Activated T-helper 1 cell treated with anti-CD3 and anti-CD28 coated beads, Interleukin-12 subunit alpha, Interleukin-12 subunit beta, Interleukin-2, Interleukin-4 antibody, amounts not matched to agents 30 ng/mL and 10 ng/mL and 1 ng/mL, durations not matched to agents 14 hours and 24 hours and 36 hours (primary cell): ENCODE results near the gene NCAPD3. TPM values are rescaled to one million over a fixed set of nuclear protein-coding genes. Genes with fewer than 3 reads are reported as not detected.
"Not testable (repeated sequence)": the region's sequence is repeated elsewhere in the genome, so short reads cannot be mapped to it uniquely, and the experiment has no call there.

Experiments
- DNase-seq: peaks from one replicate; pipeline ENCODE4 v3.0.0; 2021; ENCODE audit warnings: low spot score
- H3K27ac Mint-ChIP-seq: one replicate; pipeline ENCODE4 v1.8.0; 2021; ENCODE audit warnings: mild to moderate bottlenecking, mixed read lengths
- H3K27me3 Mint-ChIP-seq: one replicate; pipeline ENCODE4 v1.8.0; 2022; ENCODE audit warnings: mild to moderate bottlenecking, moderate library complexity, mixed read lengths; ENCODE audit not compliant: insufficient read depth
- H3K36me3 Mint-ChIP-seq: one replicate; pipeline ENCODE4 v1.8.0; 2021; ENCODE audit warnings: low read depth, mixed read lengths
- H3K4me1 Mint-ChIP-seq: one replicate; pipeline ENCODE4 v1.8.0; 2021; ENCODE audit warnings: low read depth, mixed read lengths
- H3K4me3 Mint-ChIP-seq: one replicate; pipeline ENCODE4 v1.8.0; 2021; ENCODE audit warnings: mild to moderate bottlenecking, moderate library complexity, mixed read lengths
- H3K9me3 Mint-ChIP-seq: one replicate; pipeline ENCODE4 v1.8.0; 2021; ENCODE audit warnings: mixed read lengths
- intact Hi-C: fragments of 100-400 bp; cut with micrococcal nuclease; formaldehyde crosslinking; loops from one replicate; pipeline ENCODE4 v1.15.1; 2024
- total RNA-seq: library from RNA; stranded (reverse); gene quantifications from 2 replicates; pipeline ENCODE4 v1.2.3, GENCODE V29; 2022

The NCAPD3 gene
- total RNA-seq, 1 donor from 2014 or later: 103 TPM

- no peak for DNase-seq
- Mint-ChIP-seq H3K36me3 (peaks cover 25% of the 10 kb centered on the region), H3K4me1 (peaks cover 4% of the 10 kb centered on the region), H3K4me3 (no peak overlapping the region), H3K27me3 (no peaks in the 10 kb centered on the region), H3K9me3 (no peaks in the 10 kb centered on the region), H3K27ac (no peak overlapping the region)
- intact Hi-C loops: no loop called here
Measured at GRCh38 chr11:134260983-134261382, 37.2 kb upstream of the NCAPD3 start.

- no peak overlapping the region for H3K27ac Mint-ChIP-seq
- no peaks in the 10 kb centered on the region for H3K27me3 Mint-ChIP-seq
- DNase-seq: no peak
- peaks cover 9% of the 10 kb centered on the region for H3K4me1 Mint-ChIP-seq
- H3K36me3 Mint-ChIP-seq: peaks cover 25% of the 10 kb centered on the region
- intact Hi-C loops: no loop called here
- H3K4me3 Mint-ChIP-seq: no peak overlapping the region
- H3K9me3 Mint-ChIP-seq: no peaks in the 10 kb centered on the region
Measured at GRCh38 chr11:134260503-134260902, 36.7 kb upstream of the NCAPD3 start.

DNA sequence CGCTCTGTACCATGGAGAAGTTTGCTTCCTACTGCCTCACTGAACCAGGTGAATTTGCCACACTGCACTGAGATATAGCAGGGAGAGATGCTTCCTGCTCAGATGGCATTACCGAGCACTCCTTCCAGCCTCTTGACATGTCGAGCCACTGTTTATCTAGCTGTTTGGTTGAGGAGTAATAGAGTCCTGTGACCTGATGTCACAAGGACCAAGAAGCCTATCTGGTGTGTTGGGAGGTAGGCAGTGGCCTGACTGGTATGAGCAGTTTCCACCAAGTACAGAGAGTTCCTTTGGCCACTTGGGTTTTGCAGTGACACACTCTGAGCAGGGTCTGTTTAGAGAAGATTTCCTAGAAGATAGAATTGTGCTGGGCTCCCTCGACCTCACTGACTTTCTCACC lies 34.8 kb upstream of the NCAPD3 start:
- Mint-ChIP-seq H3K4me3 (no peak overlapping the region), H3K27ac (no peak overlapping the region), H3K36me3 (peaks cover 18% of the 10 kb centered on the region), H3K9me3 (no peaks in the 10 kb centered on the region), H3K27me3 (no peaks in the 10 kb centered on the region), H3K4me1 (peaks cover 23% of the 10 kb centered on the region)
- intact Hi-C loops: no loop called here
- no peak for DNase-seq

DNA sequence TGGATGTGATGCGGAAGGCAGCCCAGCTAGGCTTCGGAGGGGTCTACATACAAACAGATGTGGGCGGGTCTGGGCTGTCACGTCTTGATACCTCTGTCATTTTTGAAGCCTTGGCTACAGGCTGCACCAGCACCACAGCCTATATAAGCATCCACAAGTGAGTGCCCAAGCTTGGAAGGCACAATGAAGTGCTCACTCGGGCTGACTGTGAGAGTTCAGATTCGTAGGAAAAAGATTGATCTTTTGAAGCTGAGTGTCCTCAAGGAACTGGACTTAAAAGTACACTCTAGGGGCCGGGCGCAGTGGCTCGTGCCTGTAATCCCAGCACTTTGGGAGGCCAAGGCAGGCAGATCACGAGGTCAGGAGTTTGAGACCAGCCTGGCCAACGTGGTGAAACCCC lies 33.3 kb upstream of the NCAPD3 start:
- Mint-ChIP-seq H3K27me3 (no peaks in the 10 kb centered on the region), H3K9me3 (no peaks in the 10 kb centered on the region), H3K27ac (no peak overlapping the region), H3K4me3 (no peak overlapping the region), H3K36me3 (peaks cover 19% of the 10 kb centered on the region), H3K4me1 (peaks cover 29% of the 10 kb centered on the region)
- intact Hi-C loops: no loop called here
- DNase-seq: no peak

- Mint-ChIP-seq H3K4me3 (peak overlapping the region; percentile 73), H3K36me3 (peaks cover 13% of the 10 kb centered on the region), H3K4me1 (peaks cover 35% of the 10 kb centered on the region)
- H3K27me3 Mint-ChIP-seq, H3K27ac Mint-ChIP-seq, DNase-seq, intact Hi-C loops, H3K9me3 Mint-ChIP-seq: not testable (repeated sequence)
Measured at GRCh38 chr11:134255184-134255561, 31.4 kb upstream of the NCAPD3 start.

DNA sequence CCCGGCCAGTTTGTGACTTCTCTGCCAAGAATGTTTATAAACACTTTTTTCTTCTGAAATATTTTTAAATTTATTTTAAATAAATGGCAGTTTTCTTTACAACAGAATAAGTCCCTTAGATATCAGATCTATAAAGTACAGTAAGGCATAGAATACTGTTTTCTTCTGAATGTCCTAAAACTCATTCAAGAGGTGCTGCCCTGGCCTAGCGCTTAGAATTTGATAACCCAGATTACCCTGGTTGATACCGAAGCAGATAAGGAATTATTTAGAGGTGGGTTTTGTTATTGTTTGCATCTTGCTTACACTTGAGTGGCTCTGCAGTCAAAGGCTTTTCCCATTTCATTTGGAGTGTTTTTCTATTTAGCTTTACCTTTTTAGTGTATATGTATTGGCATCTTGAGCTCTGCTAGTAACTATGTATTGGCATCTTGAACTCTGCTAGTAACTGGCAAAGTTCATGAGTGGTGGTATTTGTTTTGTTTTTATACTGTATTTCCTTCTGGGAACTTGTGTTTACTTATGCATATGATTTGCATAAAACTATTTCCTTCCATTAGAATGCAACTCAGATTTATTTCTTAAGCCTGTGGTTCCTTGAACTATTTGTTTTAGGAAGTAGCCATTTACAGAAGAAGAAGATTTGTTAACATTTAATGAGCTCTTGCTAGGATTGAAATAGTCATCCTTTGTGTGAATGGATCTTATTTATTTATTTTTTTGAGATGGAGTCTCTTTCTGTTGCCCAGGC lies 30.8 kb upstream of the NCAPD3 start:
- intact Hi-C loops: loop anchor here (5.0 kb wide), 1 partner anchor 158 kb away; the partner anchor contains the start of gene B3GAT1
- Mint-ChIP-seq H3K27me3 (no peaks in the 10 kb centered on the region), H3K36me3 (peaks cover 10% of the 10 kb centered on the region), H3K9me3 (no peaks in the 10 kb centered on the region), H3K4me1 (peaks cover 35% of the 10 kb centered on the region), H3K27ac (no peak overlapping the region), H3K4me3 (peak overlapping the region; percentile 94)
- no peak for DNase-seq

GRCh38 chr11:134253188-134253993 lies 29.6 kb upstream of the NCAPD3 start, which contains the start of the genes ACAD8 and THYN1:
Gene ACAD8, plus strand, starts transcription at chr11:134253568. Its CDS starts 33 bp downstream, at chr11:134253601.
Gene THYN1, minus strand, starts transcription at chr11:134253352. Its CDS starts 470 bp downstream, at chr11:134252882.
- peaks cover 16% of the 10 kb centered on the region for H3K36me3 Mint-ChIP-seq
- H3K27ac Mint-ChIP-seq: peak within 1 kb of the TSS; percentile 86
- H3K4me3 Mint-ChIP-seq: peak within 1 kb of the TSS; percentile 94
- H3K27me3 Mint-ChIP-seq: no peaks in the 10 kb centered on the region
- peak; percentile 94 for DNase-seq
- no peaks in the 10 kb centered on the region for H3K9me3 Mint-ChIP-seq
- H3K4me1 Mint-ChIP-seq: peaks cover 46% of the 10 kb centered on the region
- intact Hi-C loops: loop anchor here (1.0 to 5.0 kb wide), 8 partner anchors 22 to 325 kb away; partner anchors contain the start of genes B3GAT1, GLB1L2, JAM3 and VPS26B

DNA sequence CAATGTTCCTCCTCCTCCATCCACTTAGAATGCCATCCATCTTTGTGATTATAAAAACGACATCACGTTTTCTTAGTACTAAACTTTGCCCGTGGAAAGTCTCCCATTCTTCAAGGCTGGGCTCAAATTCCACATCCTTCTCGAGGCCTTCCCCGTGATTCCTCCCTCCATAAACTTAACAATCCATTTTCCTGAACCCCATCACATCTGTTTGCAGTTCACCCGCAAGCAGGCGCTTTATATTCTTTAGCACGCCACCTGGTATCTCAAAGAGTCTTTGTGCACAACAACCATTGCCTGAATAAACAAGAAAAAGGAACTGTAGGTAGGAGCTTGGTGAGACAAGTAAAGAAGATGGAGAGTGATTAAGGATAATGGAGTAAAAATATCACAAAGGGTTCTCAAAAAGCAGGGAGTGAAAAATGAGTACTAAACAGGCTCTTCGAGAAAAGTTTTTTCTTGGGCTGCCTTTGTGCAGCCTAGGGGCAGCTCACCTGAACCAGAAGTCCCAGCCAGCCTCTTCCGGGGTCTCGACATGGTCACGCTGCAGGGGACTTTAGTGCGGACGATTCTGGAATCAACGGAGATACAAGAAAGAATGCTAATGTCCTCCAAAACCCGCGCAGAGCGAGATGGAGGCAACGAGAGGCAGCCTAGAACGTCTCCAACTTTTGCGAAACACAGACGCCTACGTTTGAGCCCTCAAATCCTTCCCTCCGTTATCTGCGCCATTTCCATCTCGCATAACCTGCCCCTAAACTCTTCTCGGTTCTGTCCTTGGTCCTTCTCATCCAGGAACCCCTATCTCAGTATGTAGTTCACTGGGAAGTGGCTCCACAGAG lies 28.8 kb upstream of the NCAPD3 start:
- Mint-ChIP-seq H3K27me3 (no peaks in the 10 kb centered on the region), H3K4me3 (peak overlapping the region; percentile 94), H3K36me3 (peaks cover 20% of the 10 kb centered on the region), H3K9me3 (no peaks in the 10 kb centered on the region), H3K27ac (peak overlapping the region; percentile 86), H3K4me1 (peaks cover 47% of the 10 kb centered on the region)
- intact Hi-C loops: loop anchor here (1.0 to 5.0 kb wide), 8 partner anchors 23 to 324 kb away; partner anchors contain the start of genes B3GAT1, GLB1L2, JAM3 and VPS26B
- no peak for DNase-seq

DNA sequence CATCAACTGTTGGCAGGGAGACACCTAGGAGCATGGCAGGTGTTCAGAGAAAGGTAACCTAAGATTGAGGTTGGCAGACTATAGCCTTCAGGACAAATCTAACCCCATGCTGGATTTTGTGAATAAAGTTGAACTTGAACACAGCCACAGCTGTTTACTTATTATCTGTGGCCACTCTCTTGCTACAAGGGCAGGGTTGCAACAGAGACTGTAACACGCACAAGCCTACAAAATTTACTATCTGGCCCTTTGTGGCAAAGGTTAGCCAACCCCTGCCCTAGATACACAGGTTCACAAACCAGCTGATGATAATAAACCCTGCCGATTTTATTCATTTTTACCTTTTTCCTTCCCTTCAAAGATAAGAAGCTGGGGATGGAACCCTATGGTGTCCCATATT lies 26.9 kb upstream of the NCAPD3 start:
- H3K4me1 Mint-ChIP-seq: peaks cover 40% of the 10 kb centered on the region

GRCh38 chr11:134250246-134250645 lies 26.5 kb upstream of the NCAPD3 start:
- Mint-ChIP-seq H3K4me3 (no peak overlapping the region), H3K27me3 (no peaks in the 10 kb centered on the region), H3K4me1 (peaks cover 36% of the 10 kb centered on the region), H3K36me3 (peaks cover 30% of the 10 kb centered on the region), H3K27ac (no peak overlapping the region), H3K9me3 (no peaks in the 10 kb centered on the region)
- intact Hi-C loops: loop anchor here (5.0 kb wide), 1 partner anchor 162 kb away; the partner anchor contains the start of gene B3GAT1
- no peak for DNase-seq

More for the DNA sequence above, 26.9 kb upstream of the NCAPD3 start:
- H3K27ac Mint-ChIP-seq: no peak overlapping the region
- H3K27me3 Mint-ChIP-seq: no peaks in the 10 kb centered on the region
- no peak for DNase-seq
- H3K9me3 Mint-ChIP-seq: no peaks in the 10 kb centered on the region
- H3K36me3 Mint-ChIP-seq: peaks cover 30% of the 10 kb centered on the region
- no peak overlapping the region for H3K4me3 Mint-ChIP-seq
- intact Hi-C loops: loop anchor here (5.0 kb wide), 1 partner anchor 162 kb away; the partner anchor contains the start of gene B3GAT1

GRCh38 chr11:134248910-134249480 lies 25.2 kb upstream of the NCAPD3 start:
- Mint-ChIP-seq H3K4me3 (no peak overlapping the region), H3K4me1 (peaks cover 26% of the 10 kb centered on the region), H3K27ac (peak overlapping the region; percentile 61), H3K27me3 (no peaks in the 10 kb centered on the region), H3K9me3 (no peaks in the 10 kb centered on the region), H3K36me3 (peaks cover 37% of the 10 kb centered on the region)
- DNase-seq: no peak
- intact Hi-C loops: no loop called here

- intact Hi-C loops: no loop called here
- no peak for DNase-seq
- Mint-ChIP-seq H3K9me3 (no peaks in the 10 kb centered on the region), H3K27me3 (no peaks in the 10 kb centered on the region), H3K27ac (no peak overlapping the region), H3K4me3 (no peak overlapping the region), H3K4me1 (peaks cover 14% of the 10 kb centered on the region), H3K36me3 (peaks cover 45% of the 10 kb centered on the region)
Measured at GRCh38 chr11:134246678-134247077, 22.9 kb upstream of the NCAPD3 start.
